ENCODE data around the gene OR52N1.

Gene OR52N1

GRCh38 chr11:5791165-5791564, at the start of gene OR52N1:
OR52N1 (minus strand) TSS chr11:5791265; CDS start chr11:5788816, 2,449 bp downstream.
- DNase-seq (ENCODE audit: low spot score), result no peak

GRCh38 chr11:5837695-5838094, 46.6 kb upstream of the OR52N1 start:
- no peak for DNase-seq (ENCODE audit: low spot score)

DNA sequence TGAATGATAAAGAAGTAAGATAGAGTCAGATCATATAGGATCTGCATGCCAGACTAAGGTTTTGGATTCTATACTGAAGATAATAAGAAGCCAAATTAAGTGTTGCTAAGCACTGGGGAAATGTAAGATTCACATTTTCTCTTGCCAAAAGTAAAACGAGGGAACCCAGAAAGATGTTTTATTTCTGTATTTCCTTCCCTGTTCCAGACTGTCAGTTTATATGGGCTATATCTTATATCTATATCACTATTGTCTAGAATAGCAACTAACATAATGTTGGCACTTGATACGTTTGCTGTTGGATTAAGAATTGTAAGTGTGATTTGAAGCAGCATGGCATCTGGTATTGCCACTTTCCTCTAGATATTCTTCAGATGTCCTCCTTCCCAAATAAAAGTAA, 42.4 kb upstream of the OR52N1 start:
- no peak for DNase-seq (ENCODE audit: low spot score)

- peak; percentile 20 for DNase-seq (ENCODE audit: low spot score)
Observed at GRCh38 chr11:5831196-5831829, 40.2 kb upstream of the OR52N1 start.

DNA sequence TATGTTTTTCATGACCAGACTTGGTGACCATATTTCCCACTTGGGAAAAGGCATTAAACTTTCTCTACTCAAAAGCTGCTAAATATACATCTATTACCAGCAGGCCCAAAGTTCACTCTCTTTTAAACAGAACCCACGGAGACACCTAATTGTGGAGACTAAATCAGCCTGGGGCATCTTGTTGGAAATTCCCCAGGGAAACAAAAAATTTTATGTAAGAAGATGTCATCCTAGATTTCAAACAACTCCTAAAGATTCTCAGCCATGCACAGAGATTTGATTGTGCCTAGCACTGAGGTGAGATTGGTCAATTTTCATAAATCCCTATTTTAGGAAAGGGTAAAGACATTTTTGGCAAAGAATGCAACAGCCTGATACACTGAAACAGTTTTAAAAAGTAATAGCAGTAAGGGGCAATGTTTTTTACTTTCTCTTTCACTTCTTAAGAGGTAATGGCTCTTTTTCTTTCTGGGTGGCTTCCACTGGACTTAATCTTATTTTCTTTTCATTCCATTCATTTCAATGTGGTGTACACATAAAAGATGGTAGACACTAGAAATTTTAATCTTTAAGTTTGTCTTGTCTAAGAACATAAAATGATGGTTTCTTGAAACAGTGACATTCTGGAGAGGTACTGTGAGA, 27.3 kb upstream of the OR52N1 start:
- DNase-seq (ENCODE audit: low spot score), result no peak

DNA sequence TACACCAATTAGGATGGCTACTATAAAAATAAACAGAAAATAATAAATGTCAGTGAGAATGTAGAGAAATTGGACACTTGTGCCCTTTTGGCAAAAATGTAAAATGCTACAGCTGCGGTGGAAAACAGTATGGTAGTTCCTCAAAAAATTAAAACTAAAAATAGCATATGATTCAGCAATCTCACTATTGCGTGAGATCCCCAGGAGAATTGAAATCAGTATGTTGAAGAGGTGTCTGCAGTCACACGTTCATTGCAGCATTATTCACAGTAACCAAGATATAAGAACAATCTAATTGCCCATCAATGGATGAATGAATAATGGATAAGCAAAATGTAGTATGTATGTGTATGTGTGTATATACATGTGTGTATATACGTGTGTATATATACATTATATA, 24.5 kb upstream of the OR52N1 start:
- no peak for DNase-seq (ENCODE audit: low spot score)

- DNase-seq (ENCODE audit: low spot score), result no peak
Observed at GRCh38 chr11:5809905-5810795, 19.1 kb upstream of the OR52N1 start.

- DNase-seq (ENCODE audit: low spot score), result no peak
Observed at GRCh38 chr11:5809122-5809519, 18.1 kb upstream of the OR52N1 start.

DNA sequence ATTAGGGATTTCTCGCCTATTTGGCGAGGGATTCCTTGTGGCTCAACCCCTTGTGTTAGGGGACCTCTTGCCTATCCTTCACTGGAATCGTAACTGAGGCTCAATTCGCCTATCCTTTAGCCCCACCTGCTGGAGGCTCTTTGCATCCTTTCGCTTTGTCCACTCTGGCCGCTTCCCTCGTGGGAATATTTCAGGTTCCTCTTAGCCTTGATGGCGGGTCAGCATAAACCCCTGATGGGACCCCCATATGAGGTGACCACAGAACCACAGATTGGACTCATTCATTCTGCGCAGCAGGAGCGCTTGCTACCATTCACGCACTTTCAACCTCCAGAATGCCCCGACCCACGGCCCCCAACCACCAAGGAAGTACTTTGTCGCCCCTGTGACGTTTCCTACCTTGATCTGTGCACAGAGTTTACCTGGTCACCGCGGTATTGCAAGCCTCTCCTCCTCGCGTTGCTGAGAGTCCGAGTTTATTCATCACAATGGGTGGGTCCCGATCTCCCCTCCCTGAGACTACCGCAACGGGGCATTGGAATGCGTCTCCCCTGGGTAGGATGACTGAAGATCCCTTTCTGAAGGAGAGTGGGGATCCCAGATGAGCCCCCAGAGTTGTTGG, 17.5 kb upstream of the OR52N1 start, which contains the start of gene OR52N2:
TSS of gene OR52N2 (plus strand) at position 425 of the 622 bp plus-strand sequence. CDS start 11,412 bp downstream, outside the sequence.
- DNase-seq (ENCODE audit: low spot score), result peak; percentile 78

GRCh38 chr11:5807580-5807979, 16.5 kb upstream of the OR52N1 start:
- DNase-seq (ENCODE audit: low spot score), result no peak

GRCh38 chr11:5803982-5804381, 12.9 kb upstream of the OR52N1 start:
- DNase-seq (ENCODE audit: low spot score), result no peak

DNA sequence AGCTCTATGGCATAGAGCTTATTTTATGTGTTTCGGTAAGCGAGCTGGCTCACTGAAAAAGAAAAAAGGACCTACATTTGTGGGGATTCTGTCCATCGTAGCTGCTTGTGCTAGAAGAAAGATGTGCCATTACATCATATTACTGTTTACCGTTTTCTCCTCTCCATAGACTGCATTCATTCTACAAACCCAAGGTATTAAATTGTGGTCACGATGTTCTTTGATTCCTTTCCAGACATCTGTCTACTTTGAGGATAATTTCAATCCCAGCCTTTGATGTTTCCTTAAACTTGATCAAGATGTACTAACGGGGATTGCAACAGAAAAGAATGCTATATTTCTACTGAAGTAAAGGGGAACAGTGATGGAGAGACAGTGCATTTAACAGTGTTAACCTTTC, 5.5 kb upstream of the OR52N1 start:
- DNase-seq (ENCODE audit: low spot score), result no peak

- no peak for DNase-seq (ENCODE audit: low spot score)
Observed at GRCh38 chr11:5783255-5783654, 7.8 kb downstream of the OR52N1 start, which contains the start of gene OR52N5. OR52N5 (minus strand) TSS chr11:5783355; CDS start chr11:5778634, 4,721 bp downstream.

GRCh38 chr11:5767056-5767455, 24.0 kb downstream of the OR52N1 start:
- no peak for DNase-seq (ENCODE audit: low spot score)

DNA sequence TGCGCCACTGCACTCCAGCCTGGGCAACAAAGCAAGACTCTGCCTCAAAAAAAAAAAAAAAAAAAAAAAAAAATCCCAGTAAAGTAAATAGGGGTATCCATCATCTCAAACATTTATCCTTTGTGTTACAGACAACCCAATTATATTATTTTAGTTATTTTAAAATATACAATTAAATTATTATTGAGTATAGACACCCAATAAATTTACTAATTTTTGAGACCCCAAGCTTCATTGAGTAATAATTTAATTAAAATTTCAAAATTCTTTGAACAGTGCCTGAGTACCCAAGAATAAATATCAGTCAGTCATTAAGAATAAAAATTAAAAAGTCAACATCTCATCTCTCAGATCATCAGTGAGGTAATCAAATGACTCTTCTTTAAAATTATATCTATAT, 37.1 kb downstream of the OR52N1 start, which contains the start of gene OR52N4:
TSS of gene OR52N4 (plus strand) at position 301 of the 400 bp plus-strand sequence. CDS start 498 bp downstream, outside the sequence.
- DNase-seq (ENCODE audit: low spot score), result no peak

GRCh38 chr11:5749836-5750235, 41.2 kb downstream of the OR52N1 start:
- no peak for DNase-seq (ENCODE audit: low spot score)

DNA sequence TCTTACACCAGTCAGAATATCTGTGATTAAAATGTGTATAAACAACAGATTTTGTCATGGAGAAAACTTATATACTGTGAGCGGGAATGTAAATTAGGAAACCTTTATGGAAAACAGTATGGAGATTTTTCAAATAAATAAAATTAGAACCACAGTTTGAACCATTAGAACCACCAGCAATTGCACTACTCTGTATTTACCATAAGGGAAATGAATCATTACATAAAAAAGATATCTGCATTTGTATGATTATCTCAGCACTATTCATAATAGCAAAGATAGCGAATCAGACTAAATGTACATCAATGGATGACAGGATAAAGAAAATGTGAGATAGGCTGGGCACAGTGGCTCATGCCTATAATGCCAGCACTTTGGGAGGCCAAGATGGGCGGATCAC, 44.5 kb downstream of the OR52N1 start:
- no peak for DNase-seq (ENCODE audit: low spot score)

DNA sequence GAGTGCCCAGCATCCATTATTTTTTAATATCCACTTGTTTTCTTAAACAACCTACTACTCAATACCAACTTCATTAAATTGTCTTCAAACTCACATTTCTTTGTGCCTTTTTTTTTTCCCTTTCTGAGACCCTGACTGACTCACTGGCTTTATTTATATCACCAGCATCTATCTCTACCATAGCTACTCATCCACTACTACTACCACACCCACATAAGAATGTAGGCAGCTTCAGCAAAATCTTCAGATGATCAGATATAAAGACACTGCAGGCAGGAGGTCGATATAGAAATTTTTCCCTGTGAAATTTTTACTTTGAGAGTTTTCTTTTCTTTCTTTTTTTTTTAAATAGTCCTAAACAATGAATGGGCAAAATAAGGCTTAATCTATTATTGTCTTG, 52.6 kb downstream of the OR52N1 start:
- DNase-seq (ENCODE audit: low spot score), result no peak

DNA sequence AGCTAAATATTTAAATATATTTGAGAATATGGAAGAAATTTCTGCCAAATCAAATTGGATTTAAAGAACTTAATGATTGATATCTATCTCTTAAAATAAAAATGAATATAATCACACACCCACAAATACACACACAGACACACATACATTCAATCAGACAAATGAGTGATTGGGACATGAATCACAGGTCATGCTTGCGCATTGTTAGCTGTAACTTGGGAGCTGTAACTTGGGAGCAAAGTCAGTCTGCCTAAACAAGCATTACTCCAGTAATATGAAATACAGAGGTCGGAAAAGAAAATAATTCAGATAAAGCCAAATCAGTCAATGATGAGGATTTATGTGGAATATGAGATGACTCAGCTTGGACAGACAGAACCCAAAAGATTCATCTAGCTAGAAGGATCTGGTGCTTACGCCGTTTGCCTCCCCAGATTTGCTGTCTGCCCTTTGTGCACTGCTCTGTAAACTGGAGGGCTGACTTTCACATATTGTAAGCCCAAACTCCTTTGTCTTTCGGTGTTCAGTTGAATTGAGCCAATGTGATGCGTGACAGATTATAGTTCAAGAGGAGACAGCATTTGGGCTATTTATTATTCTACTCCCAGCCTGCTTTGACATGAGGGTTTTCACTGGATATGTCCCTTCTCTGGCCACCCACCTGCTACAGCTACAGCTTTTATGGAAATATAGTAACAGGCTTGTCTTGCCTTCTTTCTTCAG, 53.2 kb downstream of the OR52N1 start:
- no peak for DNase-seq (ENCODE audit: low spot score)

- no peak for DNase-seq (ENCODE audit: low spot score)
Observed at GRCh38 chr11:5737091-5737490, 54.0 kb downstream of the OR52N1 start.

Data from LoVo (cell line).